HEK293T (cell line): Measurements from ENCODE around the gene SLC6A7.

Source experiments
- BHLHE40 ChIP-seq: fragments of 450-650 bp; IDR thresholded peaks from 2 replicates; pipeline ENCODE4 v1.6.1; 2016; ENCODE audit warnings: mild to moderate bottlenecking, moderate library complexity, borderline replicate concordance
- FOXK2 ChIP-seq: fragments of 450-650 bp; IDR thresholded peaks from 2 replicates; pipeline ENCODE4 v1.6.1; 2016; ENCODE audit warnings: mild to moderate bottlenecking
- NFRKB ChIP-seq: fragments of 450-650 bp; IDR thresholded peaks from 2 replicates; pipeline ENCODE4 v1.6.1; 2016; ENCODE audit warnings: mild to moderate bottlenecking, moderate library complexity
- PKNOX1 ChIP-seq: fragments of 450-650 bp; IDR thresholded peaks from 2 replicates; pipeline ENCODE4 v1.6.1; 2016
- SP1 ChIP-seq: fragments of 450-650 bp; IDR thresholded peaks from 2 replicates; pipeline ENCODE4 v1.6.1; 2017
- SUZ12 ChIP-seq: fragments of 450-650 bp; IDR thresholded peaks from 2 replicates; pipeline ENCODE4 v1.6.1; 2016; ENCODE audit warnings: mild to moderate bottlenecking
- TARDBP ChIP-seq: fragments of 450-650 bp; IDR thresholded peaks from 2 replicates; pipeline ENCODE4 v1.6.1; 2016
- ZNF384 ChIP-seq: fragments of 450-650 bp; IDR thresholded peaks from 2 replicates; pipeline ENCODE4 v1.6.1; 2016

- no peak for TF ChIP-seq BHLHE40
- peak; percentile 49 for TF ChIP-seq PKNOX1
- TF ChIP-seq SP1 = no peak
- no peak for TF ChIP-seq SUZ12
- no peak for TF ChIP-seq ZNF384
- no peak for TF ChIP-seq TARDBP
- TF ChIP-seq FOXK2 = no peak
- TF ChIP-seq NFRKB = no peak
These were observed 31.5 kb upstream of the SLC6A7 start for GRCh38 chr5:150158170-150158949.
